PC-9 (cell line): Measurements from ENCODE around the gene SC5D.

ENCODE experiments used
- CTCF ChIP-seq: fragments of 200-600 bp; sonication (generic); conservative IDR thresholded peaks from 2 replicates; pipeline ENCODE4 v1.6.1; 2017; ENCODE audit warnings: mixed run types, antibody characterized with exemption, mild to moderate bottlenecking, moderate library complexity
- EZH2 ChIP-seq: fragments of 200-600 bp; sonication (generic); IDR thresholded peaks from 2 replicates; pipeline ENCODE4 v1.8.0; 2017; ENCODE audit warnings: antibody characterized with exemption, low read depth

DNA sequence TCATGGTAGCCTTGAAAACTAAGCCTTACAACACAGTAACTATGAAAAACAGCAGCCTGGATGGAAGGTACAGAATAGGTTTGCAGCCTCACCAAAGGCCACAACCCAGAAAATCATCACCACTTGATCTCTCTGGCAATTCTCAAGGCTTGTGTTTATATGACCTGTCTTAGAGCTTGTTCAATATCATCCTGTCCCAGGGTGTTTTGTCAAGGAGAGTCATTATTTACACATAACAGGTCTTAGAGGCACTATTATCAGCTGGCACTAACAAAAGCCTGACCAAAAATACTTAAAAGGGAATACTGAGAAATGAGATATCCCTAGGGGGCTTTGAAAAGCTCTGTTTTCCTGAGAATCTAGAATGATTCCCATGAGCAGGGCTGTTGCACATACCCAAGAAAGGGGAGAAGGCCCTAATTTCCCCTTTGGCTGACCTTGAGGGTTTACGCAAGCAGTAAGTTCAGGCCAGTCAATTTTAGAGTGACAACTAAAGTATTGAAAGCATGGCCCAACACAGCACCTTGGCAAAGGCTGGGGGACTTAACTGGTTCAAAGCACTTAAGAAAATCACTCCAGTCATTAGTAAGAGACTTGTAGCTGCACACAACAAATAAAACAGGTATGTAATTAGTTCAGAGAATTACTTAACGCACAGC lies 7.9 kb downstream of the SC5D start:
- no peak for TF ChIP-seq CTCF
- no peak for TF ChIP-seq EZH2
